ENCODE measurements around the gene PLCH1.
"Not testable (repeated sequence)": the region's sequence is repeated elsewhere in the genome, so short reads cannot be mapped to it uniquely, and the experiment has no call there.

Gene PLCH1

DNA sequence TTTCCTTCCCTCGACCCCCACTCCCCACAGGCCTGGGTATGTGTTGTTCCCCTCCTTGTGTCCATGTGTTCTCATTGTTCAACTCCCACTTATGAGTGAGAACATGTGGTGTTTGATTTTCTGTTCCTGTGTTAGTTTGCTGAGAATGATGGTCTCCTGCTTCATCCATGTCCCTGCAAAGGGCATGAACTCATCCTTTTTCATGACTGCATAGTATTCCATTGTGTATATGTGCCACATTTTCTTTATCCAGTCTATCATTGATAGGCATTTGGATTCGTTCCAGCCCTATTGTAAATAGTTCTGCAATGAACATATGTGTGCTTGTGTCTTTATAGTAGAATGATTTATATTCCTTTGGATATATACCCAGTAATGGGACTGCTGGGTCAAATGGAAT is 350.0 kb downstream of the PLCH1 start:
- DNase-seq (ENCODE audit: extremely low read depth in 1 of 2, low read depth in 1 of 2) = not testable (repeated sequence)

DNA sequence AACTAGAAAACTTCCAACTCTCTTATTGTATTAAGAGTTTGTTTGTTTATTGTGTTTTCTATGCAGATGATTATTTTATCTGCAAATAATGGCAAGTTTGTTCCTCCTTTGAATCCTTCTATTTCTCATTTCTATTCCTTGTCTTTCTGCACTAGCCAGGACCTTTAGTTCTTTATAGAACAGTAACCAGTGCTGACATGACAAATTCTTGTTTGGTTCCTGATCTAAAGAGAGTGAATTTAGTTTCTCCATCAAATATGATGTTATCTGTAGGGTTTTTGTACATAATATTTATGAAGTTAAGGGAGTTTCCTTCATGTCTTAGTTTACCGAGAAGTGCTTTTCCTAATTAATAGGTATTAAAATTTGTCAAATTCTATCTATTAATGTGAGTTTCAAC is 350.6 kb downstream of the PLCH1 start:
- no peak for DNase-seq (ENCODE audit: extremely low read depth in 1 of 2, low read depth in 1 of 2)

DNA sequence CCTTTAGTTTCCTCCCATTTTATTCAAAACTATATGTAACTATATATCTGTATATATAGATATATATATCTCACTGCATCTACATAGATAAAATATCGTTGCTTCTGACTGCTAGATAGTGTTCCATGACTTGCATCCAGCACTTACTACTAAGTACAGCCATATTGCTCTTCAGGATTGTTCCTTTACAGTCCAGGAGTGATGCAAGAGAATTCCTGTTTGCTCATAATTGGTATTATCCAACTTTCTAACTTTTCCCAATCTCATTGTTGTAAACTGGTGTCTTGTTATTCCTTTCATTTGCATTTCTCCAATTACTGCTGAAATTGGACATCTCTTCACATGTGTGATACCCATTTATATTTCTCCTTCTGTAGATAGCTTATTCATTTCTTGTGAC is 351.6 kb downstream of the PLCH1 start:
- DNase-seq (ENCODE audit: extremely low read depth in 1 of 2, low read depth in 1 of 2) = no peak

DNA sequence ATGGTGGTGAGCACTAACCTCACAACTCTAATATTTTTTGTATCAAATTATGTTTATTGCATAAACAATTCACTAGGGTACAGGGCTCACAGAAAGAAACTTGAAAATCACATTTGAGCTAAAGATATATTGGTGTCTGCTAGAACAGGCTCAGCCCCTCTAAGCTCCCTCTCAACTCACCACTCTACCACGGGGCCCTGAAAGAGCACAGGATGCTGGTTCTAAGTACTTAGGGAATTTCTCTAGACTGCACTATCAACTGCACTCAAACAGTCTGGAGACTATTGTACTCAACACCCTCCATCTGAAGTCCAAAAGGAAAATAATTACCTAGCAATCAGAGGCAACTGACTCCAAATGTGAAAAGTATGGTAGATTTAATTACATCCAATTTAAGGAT is 352.7 kb downstream of the PLCH1 start:
- no peak for DNase-seq (ENCODE audit: extremely low read depth in 1 of 2, low read depth in 1 of 2)

DNA sequence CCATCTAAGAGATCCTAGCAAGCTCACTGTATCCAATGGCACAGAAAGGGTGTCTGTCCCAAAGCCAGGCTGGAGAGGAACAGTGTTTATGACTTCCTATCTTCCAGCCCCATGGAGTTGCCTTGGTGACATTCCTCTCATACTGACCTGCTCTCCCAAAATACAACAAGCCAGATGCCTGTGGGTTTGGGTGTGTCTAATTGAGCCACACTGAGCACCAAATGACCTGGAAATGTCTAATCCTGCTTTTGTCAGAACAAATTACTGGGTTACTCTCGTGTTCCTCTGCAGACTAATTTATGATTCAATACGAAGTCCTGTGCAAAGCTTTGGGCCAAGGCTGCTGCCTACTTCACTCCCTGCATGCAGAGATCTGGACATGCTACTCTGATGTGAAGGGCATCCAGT is 353.3 kb downstream of the PLCH1 start:
- DNase-seq (ENCODE audit: extremely low read depth in 1 of 2, low read depth in 1 of 2) = no peak

DNA sequence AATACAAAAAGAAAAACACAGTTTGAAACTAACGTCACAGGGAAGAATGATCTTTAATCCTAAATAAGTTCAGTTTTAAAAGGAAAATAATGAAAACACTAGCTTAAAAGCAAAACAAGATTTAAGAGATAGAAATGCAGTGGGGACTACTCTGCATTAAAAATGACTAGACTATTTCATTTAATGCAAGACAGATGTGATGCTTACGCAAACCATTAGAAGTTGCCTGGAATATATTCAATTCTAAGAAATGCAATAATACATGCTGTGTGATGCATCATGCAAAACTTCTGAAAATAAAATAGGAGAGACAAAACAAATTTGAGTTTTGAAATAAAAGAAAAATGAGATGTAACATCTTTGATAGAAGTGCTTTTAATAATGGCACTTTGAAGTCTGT is 353.8 kb downstream of the PLCH1 start:
- DNase-seq (ENCODE audit: extremely low read depth in 1 of 2, low read depth in 1 of 2) = no peak

DNA sequence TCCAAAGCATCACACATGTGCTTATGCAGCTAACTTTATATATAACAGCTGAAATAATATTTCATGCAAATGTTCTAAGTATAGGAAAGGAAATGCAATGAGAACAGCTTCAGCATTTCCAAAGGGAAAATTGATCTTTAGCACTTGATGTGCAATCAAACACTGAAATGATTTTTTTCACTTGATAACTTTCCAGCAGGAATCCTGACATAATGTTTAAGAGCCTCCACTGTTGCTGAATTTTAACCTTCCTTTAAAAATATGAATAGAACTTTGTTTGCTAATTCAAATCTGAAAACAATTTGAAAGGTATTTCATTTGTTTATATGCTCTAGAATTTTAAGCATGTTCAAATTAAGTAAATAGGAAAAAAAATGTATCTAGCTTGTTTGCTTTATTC is 354.5 kb downstream of the PLCH1 start:
- DNase-seq (ENCODE audit: extremely low read depth in 1 of 2, low read depth in 1 of 2) = no peak

DNA sequence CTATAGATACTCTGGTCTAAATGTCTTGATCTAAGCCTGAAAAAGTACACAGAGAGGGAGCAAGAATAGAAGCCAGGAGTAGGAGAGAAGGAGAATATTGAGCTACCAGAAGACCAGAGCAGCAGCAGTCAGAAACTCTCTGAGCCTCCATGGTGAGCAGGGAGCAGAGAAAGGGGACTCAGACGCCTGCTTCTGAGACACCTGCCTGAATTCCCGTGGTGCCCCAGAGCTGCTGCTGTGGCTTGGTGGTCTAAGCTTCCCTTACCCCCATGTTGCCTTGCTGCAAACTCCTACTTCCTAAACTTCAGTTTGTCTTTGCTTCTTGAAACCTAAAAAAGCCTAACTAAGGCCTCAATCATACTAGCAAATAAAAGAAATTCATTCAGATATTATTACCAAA is 356.5 kb downstream of the PLCH1 start:
- DNase-seq (ENCODE audit: extremely low read depth in 1 of 2, low read depth in 1 of 2) = no peak

DNA sequence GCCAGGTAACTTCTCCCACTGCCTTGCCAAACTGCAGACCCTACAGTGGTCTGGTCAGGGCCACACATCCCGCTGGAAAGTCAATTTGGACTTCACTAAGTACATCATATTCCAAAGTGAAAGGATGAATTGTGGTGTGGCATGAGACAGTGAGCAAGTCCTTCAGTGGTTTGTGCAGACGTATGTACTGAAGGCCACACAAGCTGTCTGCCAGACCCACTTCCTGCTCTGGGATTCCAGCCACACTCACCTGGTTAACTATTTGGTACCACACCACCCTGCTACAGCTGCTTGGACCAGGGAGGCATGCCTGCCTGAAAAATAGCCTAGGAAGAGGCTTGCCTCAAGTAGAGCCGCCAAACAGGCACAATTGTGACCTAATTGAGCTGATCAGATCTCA is 357.3 kb downstream of the PLCH1 start:
- DNase-seq (ENCODE audit: extremely low read depth in 1 of 2, low read depth in 1 of 2) = no peak

DNA sequence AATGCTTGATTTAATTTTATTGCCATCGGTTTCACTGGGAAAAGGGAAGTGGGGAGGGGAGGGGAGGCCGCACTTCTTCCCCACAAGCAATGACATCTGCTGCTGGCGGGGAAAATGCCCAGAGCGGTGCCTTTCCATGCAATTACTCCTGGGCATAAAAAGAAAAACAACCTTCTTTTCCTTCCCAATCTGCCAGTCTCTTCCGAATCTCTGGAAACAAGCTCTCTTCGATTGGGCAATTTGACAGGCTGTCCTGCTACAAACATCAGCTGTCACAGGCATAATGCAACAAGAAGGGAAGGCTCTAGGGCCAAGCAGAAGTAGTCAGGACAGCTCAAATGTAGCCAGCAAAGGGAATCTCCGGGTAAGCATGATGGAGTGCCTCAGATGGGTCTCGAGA is 358.0 kb downstream of the PLCH1 start:
- no peak for DNase-seq (ENCODE audit: extremely low read depth in 1 of 2, low read depth in 1 of 2)

DNA sequence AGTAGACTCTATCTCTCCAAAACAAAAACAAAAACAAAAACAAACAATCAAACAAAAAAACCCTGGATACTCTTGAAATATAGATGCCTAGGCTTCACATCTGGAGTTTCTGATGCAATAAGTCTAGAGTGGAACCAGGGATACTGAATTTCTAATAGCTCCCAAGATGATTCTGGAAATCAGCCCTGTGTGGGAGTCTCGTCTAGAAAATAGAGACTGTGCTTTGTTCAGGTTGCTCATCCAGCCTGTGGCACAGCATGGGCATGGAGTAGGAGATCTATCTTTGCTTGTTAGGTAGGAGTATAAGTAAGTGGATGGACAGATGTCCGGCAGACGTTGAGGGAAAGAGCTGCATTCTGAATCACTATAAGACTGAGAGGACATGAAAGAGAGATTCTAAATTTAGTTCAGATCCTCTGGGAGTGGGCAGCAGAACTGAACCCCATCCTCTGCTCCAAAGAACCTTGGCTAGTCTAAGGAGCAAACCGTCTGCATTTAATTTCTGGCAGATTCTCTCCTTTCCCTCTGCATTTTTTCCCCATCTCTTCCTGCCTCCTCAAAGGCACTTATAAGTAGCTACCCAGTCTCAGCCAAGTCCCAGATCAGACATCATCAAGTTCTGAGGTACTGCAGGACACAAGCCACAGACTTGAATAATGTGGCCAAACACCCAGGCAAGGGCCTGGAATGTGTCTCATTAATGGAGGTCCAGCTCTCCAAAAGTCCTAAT is 358.8 kb downstream of the PLCH1 start:
- DNase-seq (ENCODE audit: extremely low read depth in 1 of 2, low read depth in 1 of 2) = no peak

DNA sequence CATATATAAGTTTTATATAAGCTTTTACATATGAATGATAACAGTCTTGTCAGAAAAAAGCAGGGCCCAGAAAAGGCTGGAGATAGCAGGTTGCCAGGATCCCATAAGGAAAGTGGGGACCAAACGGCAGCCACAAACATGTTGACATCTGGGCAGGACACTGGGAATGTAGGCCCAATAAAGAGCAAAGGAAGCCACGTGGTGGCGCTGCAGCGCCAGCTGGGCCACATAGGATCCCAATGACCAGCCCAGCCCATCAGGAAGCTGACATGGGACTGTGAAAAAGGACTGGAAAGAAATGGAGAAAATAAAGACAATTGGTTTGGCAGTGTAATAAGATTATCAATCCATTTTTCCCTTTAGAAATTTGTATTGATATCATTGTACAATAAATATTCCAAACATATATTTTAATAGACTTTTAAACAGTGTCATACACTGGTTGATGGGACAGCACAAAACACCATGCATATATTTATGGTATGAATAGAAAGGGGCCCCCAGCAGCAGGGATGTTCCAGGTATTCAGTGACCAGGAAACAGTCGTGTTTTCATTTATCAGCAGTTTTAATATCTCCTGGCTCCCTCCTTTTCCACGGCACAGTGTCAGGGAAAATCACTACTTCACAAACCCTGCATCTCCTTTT is 362.4 kb downstream of the PLCH1 start:
- no peak for DNase-seq (ENCODE audit: extremely low read depth in 1 of 2, low read depth in 1 of 2)

DNA sequence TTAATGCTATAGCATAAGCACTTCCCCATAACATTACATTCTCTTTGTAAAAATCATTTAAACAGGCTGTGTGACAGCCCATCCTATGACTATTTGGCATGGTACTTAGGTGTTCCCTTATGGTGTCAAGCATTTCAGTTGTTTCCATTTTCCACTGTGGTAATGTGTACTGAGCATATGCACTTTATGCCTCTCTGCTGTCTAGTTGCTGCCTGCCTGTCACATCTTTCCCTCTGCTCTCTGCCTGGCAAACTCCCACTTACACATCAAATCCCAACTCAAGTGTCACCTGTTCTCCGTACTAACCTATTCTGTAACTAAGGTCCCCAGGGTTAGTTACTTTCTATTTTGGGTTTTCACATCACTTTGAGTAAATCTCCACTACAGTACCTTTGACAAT is 367.0 kb downstream of the PLCH1 start:
- DNase-seq (ENCODE audit: extremely low read depth in 1 of 2, low read depth in 1 of 2) = no peak

DNA sequence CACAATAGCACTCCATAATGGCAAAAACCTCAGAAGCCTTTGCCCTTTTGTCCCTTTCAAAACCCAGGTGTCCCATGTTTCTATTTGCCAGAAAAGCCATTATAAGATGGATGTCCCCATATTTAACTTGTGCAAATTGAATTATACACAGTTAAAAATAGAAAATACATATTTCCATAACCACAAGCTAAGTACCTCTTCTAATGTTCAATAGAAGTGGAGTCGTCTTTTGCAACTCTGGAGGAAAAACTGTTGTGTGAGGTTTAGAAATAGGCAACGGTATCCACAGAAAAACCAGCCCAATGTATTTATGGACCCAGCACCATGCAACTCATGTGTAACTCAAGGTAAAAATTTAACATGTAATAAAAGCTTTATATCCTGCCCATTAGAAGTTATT is 367.8 kb downstream of the PLCH1 start:
- no peak for DNase-seq (ENCODE audit: extremely low read depth in 1 of 2, low read depth in 1 of 2)

DNA sequence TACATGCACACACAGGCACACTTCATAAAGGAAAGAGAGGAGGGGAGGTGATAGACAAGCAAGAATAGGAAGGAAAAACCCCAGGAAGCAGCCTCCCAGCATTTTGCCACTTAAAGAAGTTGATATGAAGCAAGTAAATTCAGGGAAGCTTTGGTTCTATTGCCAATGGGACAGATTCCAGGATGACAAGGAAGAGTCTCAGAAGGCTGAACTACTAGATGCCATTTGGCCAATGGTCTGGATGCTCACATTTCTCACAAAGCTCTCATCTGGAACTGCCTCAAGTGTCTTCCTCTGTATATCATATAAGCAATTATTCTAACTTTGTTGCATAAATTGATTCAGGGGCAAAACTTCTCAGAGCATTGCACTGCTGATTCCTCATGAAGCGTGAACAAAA is 372.6 kb downstream of the PLCH1 start:
- no peak for DNase-seq (ENCODE audit: extremely low read depth in 1 of 2, low read depth in 1 of 2)

DNA sequence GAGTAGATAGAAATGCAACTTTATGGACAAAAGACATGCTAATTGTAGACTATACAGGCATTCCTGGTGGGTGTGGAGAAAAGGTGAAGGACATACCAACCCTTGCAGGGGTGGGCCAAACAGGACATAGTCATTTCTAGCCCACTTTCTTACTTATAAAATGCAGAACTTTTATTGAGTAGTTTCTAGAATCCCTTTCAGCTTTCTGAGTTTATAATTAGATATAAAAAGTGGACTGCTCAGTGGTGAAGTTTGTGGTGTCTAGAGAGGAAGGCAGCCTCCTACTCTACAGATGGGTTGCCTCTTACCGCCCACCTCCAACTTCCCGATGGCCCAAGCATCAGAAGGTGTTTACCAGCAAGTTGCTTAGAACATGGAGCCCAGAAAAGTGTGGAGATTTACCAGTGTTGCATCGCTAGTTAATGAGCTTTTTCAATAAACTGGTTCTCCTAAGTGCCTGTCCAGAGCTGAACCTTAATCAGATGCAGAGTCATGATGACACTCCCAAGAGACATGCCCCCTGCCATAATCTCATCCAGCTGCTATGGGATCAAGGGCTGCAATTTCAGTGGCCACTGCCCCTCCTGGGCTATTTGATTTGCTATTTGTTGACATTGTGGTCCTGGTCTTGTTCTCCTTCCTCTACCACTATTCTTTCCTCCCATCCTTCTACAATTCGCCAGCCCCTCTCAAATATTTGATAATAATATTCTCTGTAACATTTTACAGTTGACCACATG is 373.9 kb downstream of the PLCH1 start:
- DNase-seq (ENCODE audit: extremely low read depth in 1 of 2, low read depth in 1 of 2) = no peak

DNA sequence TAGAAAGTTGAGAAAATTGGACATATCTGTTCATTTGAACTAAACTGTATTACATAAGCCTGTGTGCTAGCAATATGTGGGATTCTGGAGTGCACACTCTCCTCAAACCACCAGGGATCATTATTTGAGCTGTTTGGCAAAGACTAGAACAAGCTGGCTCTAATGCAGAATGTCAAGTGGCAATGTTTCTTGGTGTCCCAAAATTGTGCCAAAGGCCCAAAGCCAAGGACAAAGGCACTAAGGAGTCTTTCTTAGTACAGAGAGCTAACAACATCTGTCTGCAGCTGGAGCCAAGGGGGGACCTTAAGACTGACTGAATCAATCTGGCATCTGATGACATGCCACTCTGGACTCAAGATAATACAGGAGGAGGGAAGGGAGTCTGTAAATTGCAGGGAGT is 374.7 kb downstream of the PLCH1 start:
- DNase-seq (ENCODE audit: extremely low read depth in 1 of 2, low read depth in 1 of 2) = no peak

DNA sequence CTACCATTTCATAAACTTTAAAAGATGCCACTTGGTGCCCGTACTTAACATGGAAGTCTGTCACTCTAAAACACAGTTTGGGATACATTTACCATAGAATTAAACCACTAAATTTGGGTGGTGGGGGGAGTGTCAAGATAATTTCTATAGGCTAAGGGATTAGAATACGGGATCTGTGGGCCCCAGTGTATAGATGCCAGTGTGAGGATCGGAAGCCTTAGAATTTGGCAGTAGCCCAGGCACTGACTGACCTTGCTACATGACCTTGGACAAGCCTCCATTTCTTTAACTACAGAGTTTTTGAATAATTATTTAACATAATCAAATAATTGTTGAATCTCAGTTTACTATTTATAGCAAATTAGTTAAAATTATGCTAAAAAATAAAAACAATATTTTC is 375.1 kb downstream of the PLCH1 start:
- no peak for DNase-seq (ENCODE audit: extremely low read depth in 1 of 2, low read depth in 1 of 2)

DNA sequence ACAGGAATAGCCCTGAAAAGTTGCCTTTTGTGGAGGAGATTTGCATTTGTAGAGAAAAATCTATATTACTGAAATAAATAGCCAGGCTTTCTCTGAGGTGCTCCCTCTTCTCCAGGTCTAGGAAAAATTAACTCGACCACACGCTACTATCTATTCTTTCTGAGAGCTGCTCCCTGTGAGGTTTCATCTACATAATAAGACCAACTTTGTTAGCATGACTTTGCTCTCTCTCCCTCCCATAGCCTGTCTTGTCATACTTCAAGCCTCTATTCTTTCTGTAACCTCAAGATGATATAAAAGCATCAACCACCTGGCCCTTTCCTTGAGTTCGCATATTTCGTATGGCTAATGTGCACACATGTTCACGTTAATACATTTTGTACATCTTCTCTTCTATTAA is 375.6 kb downstream of the PLCH1 start:
- no peak for DNase-seq (ENCODE audit: extremely low read depth in 1 of 2, low read depth in 1 of 2)

DNA sequence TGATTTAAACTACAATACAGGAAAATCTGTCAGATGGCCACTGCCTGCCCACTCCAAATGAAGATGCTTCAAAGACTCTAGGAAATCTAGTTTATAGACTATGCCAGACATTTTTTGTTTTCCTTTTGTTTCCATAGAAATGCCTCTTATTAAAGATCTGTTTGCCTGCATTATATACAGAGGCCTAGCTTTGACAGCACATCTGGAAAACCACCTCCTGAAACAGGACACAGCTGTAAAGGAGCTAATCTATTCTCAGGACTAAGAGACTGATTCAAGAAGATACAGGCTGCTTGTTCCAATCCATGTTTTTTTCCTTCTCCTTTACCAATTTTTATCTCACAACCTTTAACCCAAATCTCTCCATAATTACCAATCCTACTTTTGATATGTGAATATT is 376.1 kb downstream of the PLCH1 start:
- no peak for DNase-seq (ENCODE audit: extremely low read depth in 1 of 2, low read depth in 1 of 2)

DNA sequence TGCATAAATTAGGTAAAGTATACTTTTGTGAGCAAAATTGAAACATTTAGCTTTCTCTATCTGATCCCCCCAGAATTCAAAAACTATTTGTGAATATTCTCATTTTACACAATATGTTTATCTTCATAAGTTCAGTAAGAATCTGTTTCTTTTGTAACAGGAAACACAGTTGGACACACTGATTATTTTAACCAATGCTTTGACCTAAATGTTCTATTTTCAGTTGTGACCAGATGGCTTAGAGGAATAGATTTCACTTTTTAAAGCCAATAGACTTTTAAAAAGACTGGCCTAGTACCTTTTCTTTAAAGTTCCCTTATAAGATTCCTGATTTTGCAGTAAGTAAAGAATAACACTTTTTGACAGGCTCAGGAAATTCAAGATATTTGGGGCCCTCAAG is 377.4 kb downstream of the PLCH1 start:
- no peak for DNase-seq (ENCODE audit: extremely low read depth in 1 of 2, low read depth in 1 of 2)

DNA sequence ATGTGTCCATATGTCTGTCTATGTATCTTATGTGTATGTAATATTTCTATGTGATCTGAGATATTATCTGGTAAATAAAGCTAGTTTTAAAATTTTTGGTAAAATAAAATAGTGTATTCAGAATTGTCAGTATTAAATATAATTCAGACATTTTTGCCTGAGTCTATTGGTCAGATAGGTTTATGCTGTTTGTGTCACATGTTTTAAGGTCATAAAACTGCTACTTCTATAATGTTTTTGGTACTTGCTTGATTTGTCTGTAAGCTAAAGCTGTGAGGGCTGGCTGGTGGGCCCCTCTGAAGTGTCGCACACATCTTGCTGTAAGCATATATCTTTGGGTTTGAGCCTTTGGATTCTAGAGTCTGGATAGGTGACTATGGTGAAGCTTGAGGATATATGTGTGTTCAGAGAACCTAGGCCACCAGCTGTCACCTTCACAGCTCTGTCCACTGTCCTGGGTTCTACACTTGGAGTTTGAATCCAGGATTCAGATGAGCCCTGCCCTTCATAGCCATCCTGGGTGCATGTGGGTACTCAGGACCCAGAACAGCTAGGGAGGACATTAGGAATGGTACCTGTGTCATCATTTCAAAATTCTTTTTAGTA is 379.6 kb downstream of the PLCH1 start:
- no peak for DNase-seq (ENCODE audit: extremely low read depth in 1 of 2, low read depth in 1 of 2)

Measured in activated CD8-positive, alpha-beta memory T cell treated with anti-CD3 and anti-CD28 coated beads for 1 hour (primary cell).